NCI-H510A treated with DMSO at 0.1 percent for 48 hours (cell line): ENCODE measurements around the gene SSTR3.

Experiments
- DNase-seq: peaks from one replicate; lab custom pipeline; 2025; lab: John Stamatoyannopoulos, UW

Gene SSTR3

DNA sequence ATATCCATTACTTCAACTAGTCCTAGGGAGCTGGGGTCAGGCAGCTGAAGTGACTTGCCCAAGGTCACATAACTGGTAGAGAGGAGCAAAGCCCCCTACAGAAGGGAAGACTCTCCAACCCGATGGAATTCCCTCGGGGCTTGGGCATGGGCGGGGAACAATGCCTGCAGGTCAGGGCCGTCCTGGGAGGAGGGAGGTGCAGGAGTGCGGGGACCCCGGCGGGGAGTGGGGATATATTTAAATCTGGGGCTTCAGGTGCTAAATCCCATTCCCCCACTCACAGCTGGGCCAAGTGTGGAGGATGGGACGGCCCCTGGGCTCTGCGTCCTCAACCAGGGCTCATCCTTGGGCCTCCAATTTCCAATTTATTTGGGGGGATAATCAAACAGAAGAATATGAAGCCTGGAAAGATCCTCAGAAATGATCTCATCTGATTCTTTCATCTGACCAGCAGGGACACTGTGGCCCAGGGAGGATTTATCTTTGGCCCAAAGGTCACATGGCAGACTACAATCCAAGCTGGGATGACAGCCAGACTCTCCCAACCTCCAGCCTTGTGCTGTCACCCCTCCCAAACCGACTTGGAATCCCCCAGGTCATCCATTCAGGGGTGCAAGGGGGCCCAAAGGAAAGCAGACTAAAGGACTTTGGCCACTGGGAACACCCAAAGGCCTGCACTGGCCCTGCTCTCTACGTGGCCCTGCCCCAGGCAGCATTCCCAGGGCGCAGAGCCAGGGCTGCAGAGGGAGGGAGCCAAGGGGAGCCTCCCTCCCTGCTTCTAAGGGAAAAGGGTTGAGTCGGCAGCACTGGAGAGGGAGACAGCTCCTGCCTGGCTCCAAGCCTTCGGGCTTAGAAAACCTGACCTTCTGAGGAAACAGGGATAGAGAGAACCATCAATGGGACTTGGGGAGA is 15.5 kb downstream of the SSTR3 start:
- no peak for DNase-seq

DNA sequence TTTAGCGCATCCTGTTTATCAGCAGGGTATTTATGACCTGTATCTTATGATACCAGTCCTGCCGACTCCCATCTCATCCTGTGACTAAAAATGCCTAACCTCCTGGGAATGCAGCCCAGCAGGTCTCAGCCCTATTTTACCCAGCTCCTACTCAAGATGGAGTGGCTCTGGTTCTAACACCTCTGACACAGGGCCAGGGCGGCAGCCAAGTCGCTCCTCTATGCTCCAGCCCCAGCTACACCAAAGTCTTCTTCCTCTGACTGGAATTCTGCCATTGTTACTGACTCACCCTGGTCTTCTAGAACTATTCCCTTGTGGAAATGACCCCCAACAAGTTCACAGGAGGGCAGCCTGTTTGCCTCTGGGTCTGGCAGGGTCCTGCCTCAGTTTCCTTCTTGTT is 16.4 kb downstream of the SSTR3 start:
- no peak for DNase-seq

DNA sequence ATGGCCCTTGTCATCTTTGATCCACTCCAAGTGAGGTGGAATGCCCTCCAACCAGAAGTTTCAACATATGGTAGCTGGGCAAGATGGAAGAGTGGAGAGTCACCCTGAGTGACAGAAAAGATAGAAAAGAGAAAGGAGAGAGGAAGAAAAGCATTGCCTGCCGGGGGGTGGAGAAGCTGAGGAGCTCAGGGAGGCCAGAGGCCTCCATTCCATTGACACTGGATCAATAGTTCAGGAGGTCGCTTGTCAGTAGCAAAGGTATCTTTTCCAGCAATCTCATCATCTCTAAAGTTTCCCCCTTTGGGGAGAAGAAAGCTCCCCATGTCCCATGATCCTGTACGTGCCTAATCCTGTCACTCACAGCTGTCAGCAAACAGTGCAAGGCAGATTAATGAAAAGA is 17.5 kb downstream of the SSTR3 start:
- no peak for DNase-seq

DNA sequence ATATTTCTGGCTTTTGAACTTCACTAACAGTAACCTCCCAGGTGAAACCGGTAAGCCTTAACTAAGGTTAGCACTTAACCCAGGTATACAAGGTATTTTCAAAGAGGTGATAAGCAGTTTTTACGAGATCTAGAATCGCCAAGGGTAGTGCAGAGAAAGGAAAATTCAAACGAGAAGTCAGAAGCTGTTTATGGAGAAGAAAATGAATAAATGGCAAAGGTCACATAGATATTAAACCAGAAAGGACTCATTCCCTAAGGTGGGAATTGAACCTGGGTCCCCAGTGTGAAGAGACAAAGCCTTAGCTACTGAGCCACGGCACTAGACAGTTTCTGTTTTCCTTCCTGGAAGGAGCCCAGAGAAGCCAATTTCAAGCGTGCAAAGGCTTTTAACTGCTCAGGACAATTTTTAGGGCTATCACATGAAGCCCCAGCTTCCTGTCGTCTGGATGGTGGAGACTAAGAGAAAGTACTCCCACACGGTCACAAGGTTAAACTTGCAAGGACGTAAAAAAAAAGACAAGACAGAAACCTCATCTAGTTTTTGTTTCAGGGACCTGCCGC is 18.6 kb downstream of the SSTR3 start:
- no peak for DNase-seq

DNA sequence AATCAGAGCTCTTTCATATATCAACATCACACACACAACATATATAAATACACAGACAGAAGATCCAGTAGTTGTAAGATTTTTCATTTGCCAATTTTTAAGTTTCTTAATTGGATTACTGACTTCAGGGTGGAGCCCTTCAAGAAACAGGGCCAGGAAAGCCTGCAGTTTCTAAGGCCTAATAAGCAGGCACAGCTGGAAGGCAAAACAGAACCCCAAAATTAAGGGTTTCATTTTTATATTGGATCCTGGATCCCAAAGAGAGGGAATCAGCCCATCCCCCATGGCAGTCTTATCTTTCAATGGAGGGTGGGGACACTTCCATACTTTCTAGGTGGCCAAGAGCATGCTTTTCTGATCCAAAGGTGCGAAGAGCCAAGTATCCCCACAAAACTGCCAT is 19.5 kb downstream of the SSTR3 start:
- no peak for DNase-seq

DNA sequence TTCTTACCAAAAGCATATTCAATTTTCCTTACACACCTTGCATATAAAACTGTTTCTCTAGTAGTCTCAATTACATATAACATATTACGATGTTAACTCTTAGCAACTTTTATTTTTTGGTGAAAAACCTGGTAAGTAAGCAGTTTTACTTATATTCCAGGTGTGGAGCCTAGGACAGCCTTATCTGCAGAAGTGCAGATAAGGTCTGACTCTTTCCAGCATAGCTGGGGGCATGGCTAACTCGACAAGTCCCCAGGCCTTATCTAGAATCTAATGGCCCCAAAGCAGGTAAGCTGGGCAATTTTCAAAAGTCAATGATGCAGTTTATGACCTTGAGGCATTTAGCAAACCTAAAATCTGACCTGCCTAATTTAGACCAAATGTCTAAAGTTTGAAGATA is 20.1 kb downstream of the SSTR3 start:
- no peak for DNase-seq

DNA sequence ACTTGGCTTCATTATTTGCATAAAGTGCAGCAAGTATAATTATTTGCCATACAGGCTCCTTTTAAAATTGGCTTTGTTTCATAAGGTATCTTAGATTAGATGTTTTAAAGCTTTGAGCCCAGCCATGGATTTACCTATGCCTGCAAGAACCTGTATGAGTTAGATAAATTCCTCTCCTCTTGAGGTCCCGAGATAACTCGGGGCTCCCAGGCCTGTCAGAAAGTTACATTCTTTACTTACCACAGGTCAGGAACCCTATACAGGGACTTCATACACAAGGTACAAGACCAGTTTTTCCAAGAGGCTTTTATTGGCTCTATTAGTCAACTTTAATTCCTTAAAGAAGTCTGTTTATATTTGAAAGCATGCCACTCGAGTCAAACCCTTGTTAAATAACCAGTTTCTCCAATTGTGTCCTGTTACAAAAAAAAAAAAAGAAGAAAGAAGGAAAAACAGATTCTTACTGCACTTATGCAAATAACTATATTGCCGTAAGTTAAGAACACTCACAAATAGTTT is 22.0 kb downstream of the SSTR3 start:
- DNase-seq: no peak

DNA sequence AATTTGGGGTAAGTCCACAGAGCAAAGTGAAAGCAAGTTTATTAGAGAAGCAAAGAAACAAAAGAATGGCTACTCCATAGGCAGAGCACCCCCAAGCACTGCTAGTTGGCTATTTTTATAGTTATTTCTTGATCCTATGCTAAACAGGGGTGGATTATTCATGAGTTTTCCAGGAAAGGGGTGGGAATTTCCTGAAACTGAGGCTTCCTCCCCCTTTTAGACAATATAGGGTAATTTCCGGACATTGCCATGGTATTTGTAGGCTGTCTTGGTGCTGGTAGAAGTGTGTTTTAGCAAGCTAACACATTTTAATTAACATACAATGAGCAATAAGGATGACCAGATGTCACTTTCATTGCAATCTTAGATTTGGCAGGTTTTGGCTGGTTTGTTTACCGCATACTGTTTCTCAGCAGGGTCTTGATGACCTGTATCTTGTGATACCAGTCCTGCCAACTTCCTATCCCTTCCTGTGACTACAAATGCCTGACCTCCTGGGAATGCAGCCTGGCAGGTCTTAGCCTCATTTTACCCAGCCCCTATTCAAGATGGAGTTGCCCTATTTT is 23.3 kb downstream of the SSTR3 start:
- no peak for DNase-seq

DNA sequence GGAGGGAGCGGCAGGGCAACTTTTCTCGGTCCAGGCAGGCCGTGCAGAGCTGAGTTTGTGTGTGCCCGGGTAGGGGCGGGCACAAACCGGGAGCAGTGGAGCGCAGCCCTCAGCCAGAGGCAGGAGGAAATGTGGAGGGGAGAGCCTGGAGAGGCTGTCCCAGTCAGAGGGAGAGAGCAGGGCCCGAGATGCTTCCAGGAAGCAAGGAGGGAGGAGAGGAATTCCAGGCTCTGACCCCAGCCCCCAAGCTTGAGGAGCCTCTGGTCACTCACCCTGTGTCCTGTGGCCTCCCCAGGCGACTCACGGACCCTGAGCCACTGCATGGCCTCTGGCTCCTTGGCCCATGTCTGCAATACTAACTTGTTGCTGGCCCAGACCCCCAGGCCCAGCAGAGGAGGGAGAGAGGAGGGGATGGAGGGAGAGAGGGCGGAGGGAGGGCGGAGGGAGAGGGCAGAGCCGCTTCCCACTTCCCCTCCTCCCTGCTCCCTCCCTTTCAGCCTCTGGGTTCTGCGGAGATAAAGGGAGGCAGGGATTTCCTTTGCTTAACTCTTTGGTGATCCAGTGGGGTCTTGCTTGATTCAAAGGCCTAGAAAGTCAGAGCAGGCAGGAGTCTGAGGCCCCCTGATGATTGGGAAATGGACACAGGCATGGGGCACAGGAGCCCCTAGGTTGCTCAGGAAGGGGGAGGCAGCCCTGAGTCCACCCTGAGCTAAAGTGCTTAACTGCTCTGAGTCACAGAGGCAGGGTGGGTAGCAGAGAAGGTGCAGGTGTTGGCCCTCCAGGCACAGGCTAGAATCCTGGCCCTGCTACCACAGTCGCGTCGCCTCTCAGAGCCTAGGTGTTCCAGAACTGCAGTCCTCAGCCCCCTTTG is 24.2 kb downstream of the SSTR3 start, which contains the start of gene C1QTNF6:
Gene C1QTNF6, minus strand, starts transcription at position 357 of the 871 bp plus-strand sequence. Its CDS starts 34 bp downstream, at position 323.
- no peak for DNase-seq

DNA sequence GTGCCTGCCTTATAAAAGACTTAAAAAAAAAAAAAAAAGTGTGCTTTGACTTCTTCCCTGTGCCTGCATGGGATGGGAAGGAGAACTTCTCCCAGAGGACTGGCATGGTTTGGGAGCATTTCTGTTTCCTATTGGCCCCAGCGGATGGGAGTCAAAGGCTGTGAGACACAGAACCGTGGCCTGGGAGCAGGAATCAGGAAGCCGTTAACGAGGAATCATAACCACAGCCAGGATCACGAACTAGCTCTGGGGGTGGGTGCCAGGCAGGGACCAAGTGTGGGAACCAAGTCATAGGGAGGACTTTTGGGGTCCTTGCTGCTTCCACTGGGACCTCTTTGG is 24.8 kb downstream of the SSTR3 start:
- no peak for DNase-seq

DNA sequence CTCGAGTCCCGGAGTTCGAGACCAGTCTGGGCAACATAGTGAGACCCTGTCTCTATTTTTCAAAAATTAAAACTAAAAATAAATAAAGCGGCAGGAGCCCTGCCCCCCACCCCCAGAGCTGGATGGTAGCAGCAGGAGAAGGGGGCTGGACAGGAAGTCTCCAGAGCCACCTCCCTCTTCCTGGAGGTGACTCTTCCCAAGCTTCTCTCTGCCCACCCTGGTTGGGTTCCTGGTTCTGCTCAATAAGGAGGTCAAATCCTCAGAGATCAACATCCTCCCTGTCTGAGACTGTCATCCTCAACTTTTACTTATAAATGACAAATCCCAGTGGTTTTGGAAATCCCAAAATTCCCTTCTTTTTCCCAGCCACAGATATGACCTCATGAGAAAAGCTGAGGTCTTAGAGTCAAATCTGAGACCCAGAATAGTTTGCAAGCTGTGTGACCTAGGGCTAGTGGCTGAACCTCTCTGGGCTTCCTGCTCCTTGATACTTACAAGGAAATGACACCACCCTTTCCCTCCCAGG is 25.2 kb downstream of the SSTR3 start:
- DNase-seq: no peak

DNA sequence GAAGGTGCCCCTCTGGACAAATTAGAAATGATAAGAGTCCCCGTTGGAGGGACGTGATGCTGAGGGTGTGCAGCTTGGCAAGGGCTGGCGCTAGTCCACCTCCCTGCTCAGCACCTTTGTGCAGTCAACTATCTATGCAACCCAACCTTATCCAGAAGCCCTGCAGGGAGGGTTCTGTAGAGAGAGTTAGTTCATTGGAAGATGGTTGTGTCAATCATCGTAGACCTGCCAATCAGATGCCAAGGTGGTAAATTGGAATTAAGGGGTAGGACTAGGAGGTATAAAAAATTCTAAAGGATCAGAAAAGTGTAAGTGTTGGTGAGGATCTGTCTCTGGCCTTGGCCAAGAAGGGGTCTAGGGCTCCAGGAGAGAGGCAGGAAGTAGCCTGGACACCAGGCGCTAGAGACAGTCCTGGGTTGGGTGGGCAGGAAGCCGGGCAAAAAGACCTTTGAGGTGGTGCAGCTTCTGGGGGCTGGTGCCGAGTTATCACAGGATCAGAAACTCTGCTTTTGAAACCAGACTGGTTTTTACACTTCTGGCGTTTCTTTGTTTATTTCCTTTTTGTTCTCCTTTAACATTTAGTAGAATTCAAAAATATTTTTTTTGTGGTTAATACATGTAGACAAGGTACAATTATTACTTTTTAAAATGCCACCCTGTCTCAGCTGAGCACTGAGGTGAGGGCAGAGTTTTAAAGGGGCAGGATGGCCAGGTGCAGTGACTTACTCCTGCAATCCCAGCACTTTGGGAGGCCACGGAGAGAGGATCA is 25.9 kb downstream of the SSTR3 start:
- DNase-seq: no peak

DNA sequence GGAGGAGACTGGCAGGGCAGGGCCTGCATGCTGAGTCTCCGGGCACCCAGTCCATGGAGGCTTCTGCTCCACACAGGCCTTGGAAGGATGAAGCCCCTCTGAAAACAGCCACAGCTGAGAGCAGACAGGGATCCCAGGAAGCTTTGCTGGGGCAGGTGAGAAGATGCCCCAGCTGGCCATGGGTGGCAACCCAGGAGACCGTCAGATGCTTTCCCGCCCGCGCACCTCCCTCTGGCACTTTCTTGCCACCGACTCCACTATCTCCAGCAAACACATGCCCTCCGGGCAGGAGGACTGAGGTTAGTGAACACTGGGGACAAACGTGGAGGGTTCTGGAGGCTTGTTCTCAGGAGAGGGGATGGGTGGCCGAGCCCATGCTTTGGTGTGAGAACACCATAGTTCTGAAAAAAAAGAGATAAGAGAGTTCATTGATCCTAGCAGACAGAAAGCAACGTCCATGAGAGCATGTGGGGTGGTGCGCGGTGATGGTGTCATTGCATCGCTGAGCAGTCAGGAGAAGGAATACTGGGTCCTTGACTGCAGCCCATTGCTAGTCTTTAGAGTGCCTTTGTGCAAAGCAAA is 26.5 kb downstream of the SSTR3 start:
- no peak for DNase-seq

DNA sequence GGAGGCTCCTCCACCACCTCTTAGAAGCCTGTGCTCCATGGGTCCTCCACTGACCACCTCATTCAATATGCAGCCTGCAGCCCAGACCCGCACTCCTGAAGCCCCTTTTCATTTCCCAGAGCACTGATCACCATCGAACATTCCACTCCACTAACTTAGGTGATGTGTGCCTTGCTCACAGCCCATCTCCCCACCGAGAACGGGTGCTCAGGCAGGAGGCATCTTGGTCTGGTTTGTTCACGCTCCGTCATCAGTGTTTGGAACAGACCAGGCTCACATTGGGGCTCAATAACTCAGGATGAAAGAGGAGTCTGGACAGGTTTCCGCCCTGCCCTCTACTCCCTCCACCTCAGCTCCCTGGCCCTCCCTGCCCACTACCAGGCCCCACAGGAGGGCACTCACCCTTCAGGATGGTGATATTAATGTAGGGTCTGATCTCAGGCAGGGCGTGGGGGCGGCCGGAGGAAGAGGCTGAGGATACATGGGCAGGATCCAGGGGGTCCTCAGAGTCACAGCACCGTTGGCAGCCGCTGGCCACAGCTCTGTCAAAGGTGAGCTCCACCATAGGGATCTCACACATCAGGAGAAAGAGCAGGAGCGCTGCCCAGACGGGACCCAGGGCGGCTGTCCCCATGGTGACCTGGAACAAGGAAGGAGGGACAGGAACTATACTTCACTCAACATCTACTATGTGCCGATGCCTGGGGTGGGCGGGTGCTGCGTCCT is 27.3 kb downstream of the SSTR3 start:
- no peak for DNase-seq

DNA sequence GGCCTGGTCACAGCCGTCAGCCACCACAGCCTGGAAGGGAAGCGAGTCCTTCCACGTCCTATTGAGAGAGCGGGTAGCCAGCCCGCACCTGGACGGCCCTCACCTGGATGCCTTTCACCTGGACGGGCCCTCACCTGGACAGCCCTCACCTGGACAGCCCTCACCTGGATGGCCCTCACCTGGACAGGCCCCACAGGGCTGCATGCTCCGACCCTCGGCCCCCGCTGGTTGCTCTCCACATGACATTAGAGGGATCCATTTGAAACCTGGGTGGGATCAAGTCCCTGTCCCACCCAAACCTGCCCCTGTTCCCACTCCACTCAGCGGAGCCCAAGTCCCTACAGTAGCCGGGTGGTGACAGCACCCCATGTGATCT is 27.9 kb downstream of the SSTR3 start:
- DNase-seq: no peak

DNA sequence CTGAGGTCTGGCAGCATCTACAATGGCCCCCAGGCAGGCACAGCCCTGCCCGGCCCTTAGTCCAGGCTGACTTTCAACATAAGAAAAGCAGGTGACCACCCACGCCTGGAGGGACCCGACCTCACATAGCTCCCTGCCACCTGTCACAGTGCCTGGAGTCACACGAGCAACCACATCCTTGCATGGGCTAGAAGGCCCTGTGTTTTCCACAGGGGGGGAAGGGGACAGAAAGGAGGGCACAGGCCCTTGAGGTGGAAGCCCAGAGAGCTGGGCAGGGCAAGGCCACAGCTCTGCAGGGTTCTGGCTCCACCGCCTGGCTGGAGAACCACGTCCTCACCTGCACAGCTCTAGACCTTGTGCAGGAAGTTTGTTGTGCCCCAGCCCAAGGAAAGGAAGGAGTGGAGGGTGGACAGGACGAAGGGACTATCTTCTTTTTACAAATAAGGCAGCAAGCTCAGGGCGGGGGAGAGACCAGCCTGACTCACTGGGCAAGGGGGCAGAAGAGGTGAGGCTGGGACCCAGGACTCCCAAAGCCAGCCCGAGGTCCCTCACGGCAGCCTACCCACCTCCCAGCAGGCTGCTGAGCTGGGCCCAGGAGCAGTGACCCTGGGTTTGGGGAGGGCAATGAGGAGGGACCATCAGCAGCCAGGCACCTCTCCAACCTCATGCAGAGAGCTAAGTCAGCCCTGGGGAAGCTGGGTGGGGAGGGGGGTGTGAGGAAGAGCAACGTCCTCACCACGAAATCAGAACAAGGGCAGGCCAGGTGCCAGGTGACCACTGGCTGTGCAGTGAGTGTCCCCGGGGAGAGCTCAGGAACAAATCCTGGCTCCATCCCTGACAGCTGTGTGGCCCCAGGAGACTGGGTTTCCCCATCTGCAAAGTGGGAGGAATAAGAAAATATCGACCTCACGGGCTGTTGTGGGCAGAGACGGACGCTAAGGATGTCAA is 28.6 kb downstream of the SSTR3 start:
- no peak for DNase-seq

DNA sequence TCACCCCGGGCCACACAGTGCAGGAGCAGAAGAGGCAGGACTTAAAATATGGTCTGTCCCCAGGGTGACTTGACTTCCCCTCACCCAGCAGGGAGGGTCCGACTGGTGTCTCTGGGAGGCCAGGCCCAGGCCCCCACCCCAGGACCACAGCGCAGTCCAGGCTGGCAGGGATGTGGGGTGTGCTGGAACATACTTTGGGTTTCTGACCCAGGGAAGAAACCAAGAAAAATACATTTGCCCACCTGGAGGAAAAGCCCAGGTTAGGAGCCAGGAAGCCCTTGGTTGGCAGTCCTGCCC is 29.4 kb downstream of the SSTR3 start:
- no peak for DNase-seq

DNA sequence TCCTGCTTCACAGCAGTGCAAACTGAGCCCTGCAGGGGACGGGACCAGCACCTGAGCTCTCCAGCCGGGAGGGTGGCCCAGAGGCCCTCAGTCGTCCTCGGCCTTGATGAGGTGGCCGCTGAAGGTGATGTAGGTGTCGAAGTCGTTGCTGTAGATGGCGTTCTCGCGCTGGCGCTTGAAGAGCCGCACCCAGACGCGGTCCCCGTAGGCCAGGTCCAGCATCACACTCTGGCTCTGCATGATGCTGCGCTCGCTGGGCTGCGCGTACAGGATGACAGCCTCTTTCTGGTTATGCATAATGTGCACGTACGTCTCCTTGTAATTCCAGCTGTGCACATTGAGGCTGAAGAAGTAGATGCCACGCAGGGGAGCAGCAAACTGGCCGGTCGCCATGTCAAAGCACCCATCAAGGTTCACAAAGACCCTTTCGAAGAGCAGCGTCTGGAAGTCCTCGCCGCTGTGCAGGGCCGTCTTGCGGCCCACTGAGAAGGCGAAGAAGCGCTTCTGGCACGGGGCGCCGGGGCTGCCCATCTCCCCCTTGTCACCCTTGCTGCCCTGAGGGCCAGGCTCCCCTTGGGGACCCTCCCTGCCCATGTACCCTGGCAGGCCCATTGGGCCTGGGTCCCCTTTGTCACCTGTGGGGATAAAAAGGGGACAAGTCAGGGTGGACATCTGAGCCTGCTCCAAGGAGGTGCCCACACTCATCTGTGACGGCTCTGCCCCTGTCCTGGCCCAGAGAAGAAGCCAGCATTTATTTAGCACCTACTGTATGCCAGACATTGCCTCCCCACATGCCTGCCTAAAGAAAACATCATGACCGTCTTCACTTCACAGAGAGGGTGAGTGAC is 30.0 kb downstream of the SSTR3 start:
- DNase-seq: no peak
